Activated naive CD4-positive, alpha-beta T cell treated with anti-CD3 and anti-CD28 coated beads for 36 hours (primary cell): ENCODE data around the gene RNF166. TPM values are rescaled to one million over a fixed set of nuclear protein-coding genes. Genes with fewer than 3 reads are reported as not detected.

Experiments used
- CTCF ChIA-PET: fragments of 350-600 bp; sonication (Branson Sonifier 250); formaldehyde crosslinking; loops from one replicate; lab custom pipeline; 2021; ENCODE audit warnings: antibody characterized with exemption; lab: Charles Lee
- DNase-seq: peaks from one replicate; pipeline ENCODE4 v3.0.0-alpha.2; 2020
- H3K27ac Mint-ChIP-seq: one replicate; pipeline ENCODE4 v1.8.0; 2021; ENCODE audit warnings: mild to moderate bottlenecking, mixed read lengths
- H3K27me3 Mint-ChIP-seq: one replicate; pipeline ENCODE4 v1.8.0; 2021; ENCODE audit warnings: low read depth, mixed read lengths
- H3K36me3 Mint-ChIP-seq: one replicate; pipeline ENCODE4 v1.8.0; 2021; ENCODE audit warnings: low read depth, mixed read lengths
- H3K4me1 Mint-ChIP-seq: one replicate; pipeline ENCODE4 v1.8.0; 2021; ENCODE audit warnings: low read depth, mixed read lengths
- H3K4me3 Mint-ChIP-seq: one replicate; pipeline ENCODE4 v1.8.0; 2021; ENCODE audit warnings: mild to moderate bottlenecking, moderate library complexity, mixed read lengths
- H3K9me3 Mint-ChIP-seq: one replicate; pipeline ENCODE4 v1.8.0; 2021; ENCODE audit warnings: mixed read lengths
- intact Hi-C: fragments of 100-400 bp; cut with micrococcal nuclease; formaldehyde crosslinking; loops from one replicate; pipeline ENCODE4 v1.15.1; 2023
- total RNA-seq, 2 experiments: library from RNA; stranded (reverse); gene quantifications; one replicate each; pipeline ENCODE4 v1.2.3, GENCODE V29; 2021

RNF166 gene
- total RNA-seq, 2 experiments from 2014 or later, result 33.6 to 35.3 TPM

GRCh38 chr16:88691129-88691813 is 14.9 kb downstream of the RNF166 start:
- Mint-ChIP-seq H3K4me3 (no peak overlapping the region), H3K9me3 (no peaks in the 10 kb centered on the region), H3K27me3 (no peaks in the 10 kb centered on the region), H3K36me3 (no peaks in the 10 kb centered on the region), H3K4me1 (peaks cover 38% of the 10 kb centered on the region), H3K27ac (no peak overlapping the region)
- CTCF ChIA-PET, result interaction anchor here (1.5 kb wide), 1 partner anchor 9 kb away, joined by 3 read pairs; no protein-coding TSS in a partner anchor
- no peak for DNase-seq
- intact Hi-C loops, result no loop called here

GRCh38 chr16:88690341-88691128 is 15.7 kb downstream of the RNF166 start:
- no peak overlapping the region for H3K27ac Mint-ChIP-seq
- H3K36me3 Mint-ChIP-seq, result no peaks in the 10 kb centered on the region
- H3K27me3 Mint-ChIP-seq, result no peaks in the 10 kb centered on the region
- peaks cover 38% of the 10 kb centered on the region for H3K4me1 Mint-ChIP-seq
- H3K9me3 Mint-ChIP-seq, result no peaks in the 10 kb centered on the region
- no peak for DNase-seq
- no peak overlapping the region for H3K4me3 Mint-ChIP-seq
- intact Hi-C loops, result no loop called here
- CTCF ChIA-PET, result no interaction called here

GRCh38 chr16:88688013-88688778 is 18.0 kb downstream of the RNF166 start:
- H3K36me3 Mint-ChIP-seq, result no peaks in the 10 kb centered on the region
- CTCF ChIA-PET, result interaction anchor here (2.4 kb wide), 1 partner anchor 10 kb away, joined by 6 read pairs; no protein-coding TSS in a partner anchor

GRCh38 chr16:88687676-88688012 is 18.6 kb downstream of the RNF166 start:
- peaks cover 46% of the 10 kb centered on the region for H3K4me1 Mint-ChIP-seq
- CTCF ChIA-PET, result interaction anchor here (2.4 kb wide), 1 partner anchor 11 kb away, joined by 6 read pairs; no protein-coding TSS in a partner anchor
- H3K4me3 Mint-ChIP-seq, result no peak overlapping the region
- DNase-seq, result no peak
- no peaks in the 10 kb centered on the region for H3K9me3 Mint-ChIP-seq
- H3K27me3 Mint-ChIP-seq, result no peaks in the 10 kb centered on the region
- H3K36me3 Mint-ChIP-seq, result no peaks in the 10 kb centered on the region
- H3K27ac Mint-ChIP-seq, result no peak overlapping the region
- intact Hi-C loops, result loop anchor here (2.0 to 5.0 kb wide), 2 partner anchors 51 to 115 kb away; partner anchors contain the start of gene ZC3H18

More at GRCh38 chr16:88688013-88688778, 18.0 kb downstream of the RNF166 start:
- Mint-ChIP-seq H3K27me3 (no peaks in the 10 kb centered on the region), H3K9me3 (no peaks in the 10 kb centered on the region), H3K4me3 (no peak overlapping the region), H3K4me1 (peaks cover 52% of the 10 kb centered on the region), H3K27ac (no peak overlapping the region)
- no peak for DNase-seq
- intact Hi-C loops, result loop anchor here (5.0 kb wide), 1 partner anchor 116 kb away; the partner anchor contains the start of gene ZC3H18

GRCh38 chr16:88687254-88687576 is 19.0 kb downstream of the RNF166 start:
- H3K27me3 Mint-ChIP-seq, result no peaks in the 10 kb centered on the region
- H3K9me3 Mint-ChIP-seq, result no peaks in the 10 kb centered on the region
- peaks cover 45% of the 10 kb centered on the region for H3K4me1 Mint-ChIP-seq
- no peaks in the 10 kb centered on the region for H3K36me3 Mint-ChIP-seq
- no peak overlapping the region for H3K27ac Mint-ChIP-seq
- no peak for DNase-seq
- intact Hi-C loops, result loop anchor here (2.0 to 5.0 kb wide), 2 partner anchors 50 to 115 kb away; partner anchors contain the start of gene ZC3H18
- CTCF ChIA-PET, result interaction anchor here (2.4 kb wide), 1 partner anchor 11 kb away, joined by 6 read pairs; no protein-coding TSS in a partner anchor
- peak overlapping the region; percentile 29 for H3K4me3 Mint-ChIP-seq

GRCh38 chr16:88686439-88687253 is 19.6 kb downstream of the RNF166 start, which contains the start of gene SNAI3:
Gene SNAI3 (minus strand): TSS chr16:88686507. CDS start chr16:88686406, 101 bp downstream.
- intact Hi-C loops, result loop anchor here (1.0 to 5.0 kb wide), 4 partner anchors 15 to 114 kb away; partner anchors contain the start of genes MVD and ZC3H18
- no peaks in the 10 kb centered on the region for H3K9me3 Mint-ChIP-seq
- CTCF ChIA-PET, result interaction anchor here (2.4 kb wide), 1 partner anchor 12 kb away, joined by 6 read pairs; no protein-coding TSS in a partner anchor
- peak; percentile 86 for DNase-seq
- no peaks in the 10 kb centered on the region for H3K27me3 Mint-ChIP-seq
- no peak within 1 kb of the TSS for H3K27ac Mint-ChIP-seq
- no peaks in the 10 kb centered on the region for H3K36me3 Mint-ChIP-seq
- peak within 1 kb of the TSS; percentile 71 for H3K4me3 Mint-ChIP-seq
- peaks cover 45% of the 10 kb centered on the region for H3K4me1 Mint-ChIP-seq

- Mint-ChIP-seq H3K9me3 (no peaks in the 10 kb centered on the region), H3K4me1 (peaks cover 45% of the 10 kb centered on the region), H3K36me3 (no peaks in the 10 kb centered on the region), H3K27ac (no peak overlapping the region), H3K4me3 (peak overlapping the region; percentile 71), H3K27me3 (no peaks in the 10 kb centered on the region)
- DNase-seq, result peak; percentile 46
- intact Hi-C loops, result loop anchor here (1.0 to 5.0 kb wide), 4 partner anchors 15 to 114 kb away; partner anchors contain the start of genes MVD and ZC3H18
- CTCF ChIA-PET, result interaction anchor here (2.4 kb wide), 1 partner anchor 12 kb away, joined by 6 read pairs; no protein-coding TSS in a partner anchor
Observed at GRCh38 chr16:88686062-88686438, 20.2 kb downstream of the RNF166 start.

GRCh38 chr16:88685156-88686061 is 20.8 kb downstream of the RNF166 start:
- CTCF ChIA-PET, result interaction anchor here (1.0 to 2.4 kb wide), 5 partner anchors 10 to 98 kb away, joined by 3 to 8 read pairs (median 6); no protein-coding TSS in a partner anchor
- intact Hi-C loops, result loop anchor here (1.0 to 5.0 kb wide), 5 partner anchors 16 to 113 kb away; partner anchors contain the start of genes CYBA, MVD and ZC3H18
- no peaks in the 10 kb centered on the region for H3K27me3 Mint-ChIP-seq
- H3K36me3 Mint-ChIP-seq, result no peaks in the 10 kb centered on the region
- peak overlapping the region; percentile 71 for H3K4me3 Mint-ChIP-seq
- DNase-seq, result peak; percentile 78
- H3K4me1 Mint-ChIP-seq, result peaks cover 42% of the 10 kb centered on the region
- H3K9me3 Mint-ChIP-seq, result no peaks in the 10 kb centered on the region
- H3K27ac Mint-ChIP-seq, result no peak overlapping the region

GRCh38 chr16:88684569-88685155 is 21.5 kb downstream of the RNF166 start:
- CTCF ChIA-PET, result interaction anchor here (1.0 to 1.7 kb wide), 4 partner anchors 9 to 99 kb away, joined by 3 to 8 read pairs (median 6); no protein-coding TSS in a partner anchor
- H3K4me1 Mint-ChIP-seq, result peaks cover 41% of the 10 kb centered on the region
- DNase-seq, result no peak
- no peaks in the 10 kb centered on the region for H3K9me3 Mint-ChIP-seq
- intact Hi-C loops, result loop anchor here (1.0 to 5.0 kb wide), 3 partner anchors 33 to 118 kb away; partner anchors contain the start of genes CDT1, CYBA and ZC3H18
- peak overlapping the region; percentile 12 for H3K4me3 Mint-ChIP-seq
- H3K27ac Mint-ChIP-seq, result no peak overlapping the region
- H3K27me3 Mint-ChIP-seq, result no peaks in the 10 kb centered on the region
- no peaks in the 10 kb centered on the region for H3K36me3 Mint-ChIP-seq
